Nucleus accumbens (tissue), 56 donors: ENCODE data around the gene TUBB1.
"Not testable (repeated sequence)": the region's sequence is repeated elsewhere in the genome, so short reads cannot be mapped to it uniquely, and the experiment has no call there.

Source experiments
- DNase-seq, 56 donors: peaks; one replicate each; lab custom pipeline; 2025; lab: John Stamatoyannopoulos, UW

TUBB1 gene

GRCh38 chr20:59037386-59037785 is 18.2 kb downstream of the TUBB1 start:
- no peak for DNase-seq

GRCh38 chr20:59039233-59039632 is 20.0 kb downstream of the TUBB1 start:
- DNase-seq = no peak

- no peak for DNase-seq
These were observed 21.4 kb downstream of the TUBB1 start for GRCh38 chr20:59040667-59041066.

- not testable (repeated sequence) for DNase-seq
These were observed 22.3 kb downstream of the TUBB1 start for GRCh38 chr20:59041487-59041886.

GRCh38 chr20:59042151-59042795 is 23.0 kb downstream of the TUBB1 start, which contains the start of gene PRELID3B:
TSS of gene PRELID3B (minus strand) at chr20:59042786. CDS start at chr20:59042730, 56 bp downstream.
- DNase-seq = peak in 3 of 56 donors; percentile 34 to 50 (median 50)

DNA sequence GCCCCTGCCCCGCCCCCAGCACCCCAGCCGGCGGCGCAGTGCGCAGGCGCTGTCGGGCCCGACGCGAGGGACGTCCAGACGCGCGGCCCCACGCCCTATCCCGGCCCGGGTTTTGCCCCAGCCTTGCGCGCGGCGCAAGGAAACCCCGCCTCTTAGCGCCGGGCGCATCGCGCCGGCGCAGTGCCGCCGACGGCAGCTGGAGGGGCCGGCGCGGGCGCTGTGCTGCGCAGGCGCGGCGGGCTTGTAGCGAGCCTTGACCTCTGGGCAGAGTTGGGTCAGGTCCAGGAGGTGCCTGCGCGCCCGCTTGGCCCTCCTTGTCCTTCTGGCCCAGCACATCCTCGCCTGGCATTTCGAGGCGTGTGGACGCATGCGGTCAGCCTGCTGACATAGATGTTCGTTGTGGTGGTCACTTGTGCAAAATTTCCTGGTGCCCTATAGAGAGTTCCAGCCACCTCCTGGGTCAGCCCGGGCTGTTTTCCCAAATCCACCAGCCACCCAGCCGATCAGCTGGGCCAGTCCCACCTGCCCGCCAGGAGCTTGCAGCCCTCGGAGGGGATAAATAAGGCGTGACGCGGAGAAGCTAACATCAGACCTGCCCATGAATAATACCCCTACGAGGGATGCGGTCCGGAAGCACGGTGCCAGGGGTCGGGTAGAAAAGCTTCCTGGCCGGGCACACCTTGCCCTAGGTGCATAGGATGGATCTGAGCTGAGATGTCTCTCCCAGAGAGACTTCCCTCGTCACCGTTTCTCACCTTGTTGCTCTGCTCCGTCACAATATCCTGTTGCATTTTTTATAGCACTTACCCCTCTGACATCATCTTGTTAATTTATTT is 23.8 kb downstream of the TUBB1 start:
- DNase-seq = peak in 55 of 56 donors; percentile 34 to 94 (median 86)

DNA sequence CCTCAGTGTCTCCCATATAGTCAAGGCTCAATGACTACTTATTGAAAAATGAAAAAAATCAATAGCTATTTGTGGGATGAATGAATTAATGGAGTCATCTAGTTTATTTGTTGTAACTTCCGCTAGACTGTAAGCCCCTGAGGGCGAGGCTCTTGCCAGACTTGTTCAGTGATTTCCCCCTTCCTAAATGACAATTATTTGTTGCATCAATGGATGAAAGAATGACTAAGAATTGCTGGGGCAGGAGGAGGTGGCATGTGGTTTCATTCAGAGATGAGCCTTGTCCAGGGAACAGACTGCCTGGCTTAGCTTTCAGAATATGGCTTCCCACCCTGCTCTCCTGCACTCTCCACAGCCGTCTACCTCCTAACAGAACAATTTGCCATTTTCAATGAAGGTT is 24.5 kb downstream of the TUBB1 start:
- DNase-seq = no peak

- DNase-seq = no peak
These were observed 25.1 kb downstream of the TUBB1 start for GRCh38 chr20:59044295-59044694.

- no peak for DNase-seq
These were observed 25.6 kb downstream of the TUBB1 start for GRCh38 chr20:59044796-59045195.

DNA sequence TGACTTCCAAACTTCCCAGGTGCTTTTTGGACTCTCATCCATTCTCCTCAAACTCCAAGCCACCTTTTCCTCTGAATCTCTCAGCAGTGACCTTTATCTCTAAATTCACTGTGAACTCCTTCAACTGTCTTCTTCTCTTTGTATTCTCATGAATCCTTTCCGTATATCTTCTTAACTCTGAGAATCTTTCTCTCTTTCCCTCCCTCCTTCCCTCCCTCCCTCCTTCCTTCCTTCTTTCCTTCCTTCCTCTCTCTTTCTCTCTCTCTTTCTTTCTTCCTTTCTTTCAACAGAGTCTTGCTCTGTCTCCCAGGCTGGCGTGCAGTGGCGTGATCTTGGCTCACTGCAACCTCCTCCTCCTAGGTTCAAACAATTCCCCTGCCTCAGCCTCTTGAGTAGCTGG is 27.6 kb downstream of the TUBB1 start:
- DNase-seq = no peak

GRCh38 chr20:59047938-59048680 is 28.9 kb downstream of the TUBB1 start:
- no peak for DNase-seq

DNA sequence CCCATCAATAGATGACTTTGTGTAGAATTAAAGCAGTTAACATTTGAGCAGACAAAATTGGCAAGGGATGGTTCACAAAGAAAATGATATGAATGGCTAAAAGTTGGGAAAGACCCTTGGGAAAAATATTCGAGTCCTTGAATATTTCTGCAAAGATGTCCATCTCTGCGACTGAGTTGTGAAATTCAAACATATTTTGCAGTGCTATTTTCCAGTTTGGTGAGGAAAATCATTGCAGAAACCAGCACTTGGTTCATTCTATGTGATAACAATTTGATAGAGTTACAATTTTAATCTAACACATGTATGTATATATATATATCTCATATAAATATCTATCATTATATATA is 29.4 kb downstream of the TUBB1 start:
- DNase-seq = no peak

DNA sequence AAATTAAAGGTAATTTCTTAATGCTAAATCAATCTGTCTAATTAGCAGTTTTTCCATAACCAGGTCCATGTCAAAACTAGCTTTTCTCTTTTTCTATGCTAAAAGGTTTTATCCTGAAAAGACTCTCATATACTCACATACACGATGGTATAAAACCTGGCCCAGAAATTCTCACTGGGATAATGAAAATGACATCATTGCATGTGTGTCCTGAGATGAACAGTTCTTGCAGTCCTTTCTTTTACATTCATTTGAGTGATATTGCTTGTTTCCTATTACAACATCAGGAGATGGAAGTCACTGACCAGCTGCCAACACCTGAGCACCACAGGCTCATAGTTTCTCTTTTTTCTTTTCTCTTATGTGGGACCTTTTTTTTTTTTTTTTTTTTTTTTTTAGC is 31.2 kb downstream of the TUBB1 start:
- no peak for DNase-seq

GRCh38 chr20:59051666-59052185 is 32.5 kb downstream of the TUBB1 start:
- DNase-seq = no peak

DNA sequence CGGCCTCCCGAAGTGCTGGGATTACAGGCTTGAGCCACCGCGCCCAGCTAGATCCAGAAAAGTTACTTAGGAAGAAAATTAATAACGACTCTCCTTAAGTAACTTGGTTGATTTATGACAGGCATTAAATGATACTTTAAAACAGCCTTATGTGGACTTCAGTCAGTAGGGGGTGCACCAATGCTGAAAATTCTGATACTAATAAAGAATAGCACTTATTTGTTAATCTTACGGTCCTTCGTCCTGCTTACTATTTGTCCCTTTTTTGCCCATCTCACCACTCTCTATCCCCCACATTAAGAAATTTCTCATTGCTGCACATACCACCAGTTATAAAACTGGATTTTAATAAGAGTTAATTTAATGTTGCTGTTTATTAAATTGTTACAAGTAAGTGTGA is 36.1 kb downstream of the TUBB1 start:
- no peak for DNase-seq

DNA sequence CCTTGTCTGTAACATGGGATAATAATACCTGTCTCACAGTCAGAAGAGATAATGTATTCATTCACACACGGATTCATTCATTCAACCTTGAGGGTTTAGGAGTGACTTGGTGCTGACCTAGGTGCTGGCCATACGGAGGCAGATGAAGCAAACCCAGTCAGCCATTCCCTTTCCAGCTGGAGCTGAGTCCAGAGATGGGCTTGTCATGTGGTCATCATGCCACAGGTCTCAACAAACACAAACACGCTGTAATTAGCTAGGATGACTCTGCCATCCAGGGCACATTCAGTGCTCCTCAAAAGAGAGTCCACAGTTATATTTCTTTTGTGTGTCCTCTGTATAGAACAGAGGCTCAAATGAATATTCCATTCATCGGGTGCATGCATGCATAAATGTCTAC is 42.9 kb downstream of the TUBB1 start:
- no peak for DNase-seq

GRCh38 chr20:59063358-59064213 is 44.4 kb downstream of the TUBB1 start:
- DNase-seq = peak in 5 of 56 donors; percentile 2 to 43 (median 11)

GRCh38 chr20:59064214-59064722 is 45.0 kb downstream of the TUBB1 start:
- DNase-seq = no peak

- DNase-seq = no peak
These were observed 49.3 kb downstream of the TUBB1 start for GRCh38 chr20:59068534-59068933.

GRCh38 chr20:59069026-59069425 is 49.8 kb downstream of the TUBB1 start:
- DNase-seq = no peak
